GM19328 (cell line): ENCODE results near the gene PRKCE.

Source experiments
- ATAC-seq: cut with Tn5 transposase; IDR thresholded peaks from one replicate; pipeline ENCODE4 v1.9.1; 2021; ENCODE audit warnings: mild to moderate bottlenecking, moderate library complexity; ENCODE audit not compliant: unreplicated experiment

PRKCE gene

GRCh38 chr2:45979065-45979464, 327.6 kb downstream of the PRKCE start:
- no peak for ATAC-seq

DNA sequence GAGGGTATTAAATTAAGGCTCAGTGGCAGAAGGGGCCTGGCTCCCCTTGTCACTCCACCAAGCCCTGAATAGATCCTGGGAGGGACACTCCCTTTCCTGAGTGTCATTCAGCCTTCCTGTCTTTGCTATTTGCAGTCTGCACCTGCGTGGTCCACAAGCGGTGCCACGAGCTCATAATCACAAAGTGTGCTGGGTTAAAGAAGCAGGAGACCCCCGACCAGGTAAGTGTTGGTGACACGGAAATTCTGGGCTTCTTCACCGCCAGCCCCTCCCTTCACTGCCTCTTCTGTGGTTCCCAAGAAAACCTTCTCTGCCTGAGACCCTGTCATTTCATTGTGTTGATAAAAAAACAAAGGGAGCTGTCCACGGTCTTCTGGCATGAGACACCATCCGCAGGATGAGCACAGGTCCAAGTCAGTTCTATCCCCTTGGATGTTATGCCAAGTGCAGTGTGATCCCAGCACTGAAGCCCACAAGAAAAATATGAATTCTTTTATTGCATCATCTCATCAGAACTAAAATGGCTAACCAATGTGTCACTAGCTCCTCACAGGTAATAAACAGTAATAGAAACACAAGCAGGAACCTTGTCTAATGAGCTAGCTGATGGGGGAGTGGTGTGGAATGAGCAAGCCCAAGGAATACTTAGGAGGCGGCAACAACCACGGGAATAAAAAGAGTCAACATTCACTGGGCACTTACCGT, 328.8 kb downstream of the PRKCE start:
- no peak for ATAC-seq

- no peak for ATAC-seq
These were observed 330.0 kb downstream of the PRKCE start for GRCh38 chr2:45981384-45981930.

DNA sequence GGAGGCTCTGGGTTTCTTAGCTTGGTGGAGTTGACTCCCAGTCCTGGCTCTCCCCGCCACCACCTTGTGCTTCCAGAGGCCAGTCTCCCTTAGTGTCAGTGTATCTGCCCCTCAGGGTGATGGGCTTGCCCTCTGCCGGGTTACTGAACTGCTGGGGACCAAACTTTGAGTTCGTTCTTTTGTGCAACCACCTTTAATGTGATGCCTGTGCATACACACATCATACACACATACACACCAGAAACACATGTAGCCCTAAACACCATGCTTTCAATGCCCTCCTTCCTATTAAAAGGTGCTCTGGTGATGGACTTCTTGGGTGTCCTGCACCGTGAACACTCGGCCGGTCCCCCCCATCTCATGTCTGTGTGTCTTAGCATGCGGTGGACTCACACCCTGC, 330.6 kb downstream of the PRKCE start:
- no peak for ATAC-seq

GRCh38 chr2:45983213-45983612, 331.7 kb downstream of the PRKCE start:
- ATAC-seq, result no peak

GRCh38 chr2:45984366-45984765, 332.9 kb downstream of the PRKCE start:
- no peak for ATAC-seq

- no peak for ATAC-seq
These were observed 333.5 kb downstream of the PRKCE start for GRCh38 chr2:45984896-45985473.

- ATAC-seq, result no peak
These were observed 335.0 kb downstream of the PRKCE start for GRCh38 chr2:45986509-45986908.

GRCh38 chr2:45987856-45988255, 336.4 kb downstream of the PRKCE start:
- ATAC-seq, result no peak

- no peak for ATAC-seq
These were observed 337.4 kb downstream of the PRKCE start for GRCh38 chr2:45988879-45989278.

GRCh38 chr2:45990131-45990530, 338.7 kb downstream of the PRKCE start:
- no peak for ATAC-seq

- ATAC-seq, result no peak
These were observed 340.7 kb downstream of the PRKCE start for GRCh38 chr2:45992021-45992740.

GRCh38 chr2:45992741-45993475, 341.4 kb downstream of the PRKCE start:
- no peak for ATAC-seq

DNA sequence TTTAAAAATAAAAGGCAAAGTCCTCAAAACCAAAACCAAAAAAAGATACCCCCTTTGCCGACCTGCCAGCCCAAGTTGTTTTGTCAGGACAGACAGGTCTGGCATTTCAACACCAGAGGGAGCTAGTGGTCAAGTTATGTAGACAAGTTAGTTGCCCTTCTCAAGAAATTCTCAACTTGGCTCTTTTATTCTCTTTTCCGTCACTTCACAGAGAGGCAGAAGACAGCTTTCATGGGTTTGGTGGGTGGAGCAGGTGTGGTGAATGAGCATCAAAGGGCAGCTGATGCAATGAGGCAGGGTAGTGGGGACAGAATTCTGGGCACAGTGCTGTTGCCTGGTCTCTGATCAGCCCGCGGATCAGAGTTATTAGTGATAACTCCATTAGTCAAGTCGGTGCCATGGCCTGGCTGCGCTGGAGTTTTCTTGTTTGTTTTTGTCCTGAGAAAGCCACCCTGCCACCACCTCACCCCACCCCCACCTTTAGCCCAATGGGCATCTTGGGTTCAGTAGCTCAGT, 342.1 kb downstream of the PRKCE start:
- ATAC-seq, result no peak

- ATAC-seq, result no peak
These were observed 342.6 kb downstream of the PRKCE start for GRCh38 chr2:45994060-45994459.

DNA sequence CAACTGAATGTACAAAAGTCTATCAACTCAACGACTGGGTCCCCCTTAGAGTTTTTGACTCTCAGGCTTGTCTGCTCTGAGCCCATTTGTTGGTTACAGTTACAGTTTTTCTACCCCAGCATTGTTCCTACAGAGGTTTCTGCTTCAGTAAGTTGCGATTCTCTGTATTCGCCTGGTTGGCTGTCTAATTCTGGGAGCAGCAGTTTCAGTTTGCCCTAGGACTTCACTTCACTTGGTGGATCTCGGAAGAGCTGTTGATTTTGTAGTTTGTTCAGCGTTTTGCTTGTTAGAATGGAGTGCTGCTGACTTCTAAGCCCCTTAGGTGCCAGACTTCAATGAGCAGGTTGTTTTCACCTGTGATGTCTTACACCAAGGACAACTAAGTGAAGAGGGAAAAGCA, 349.2 kb downstream of the PRKCE start:
- ATAC-seq, result no peak

DNA sequence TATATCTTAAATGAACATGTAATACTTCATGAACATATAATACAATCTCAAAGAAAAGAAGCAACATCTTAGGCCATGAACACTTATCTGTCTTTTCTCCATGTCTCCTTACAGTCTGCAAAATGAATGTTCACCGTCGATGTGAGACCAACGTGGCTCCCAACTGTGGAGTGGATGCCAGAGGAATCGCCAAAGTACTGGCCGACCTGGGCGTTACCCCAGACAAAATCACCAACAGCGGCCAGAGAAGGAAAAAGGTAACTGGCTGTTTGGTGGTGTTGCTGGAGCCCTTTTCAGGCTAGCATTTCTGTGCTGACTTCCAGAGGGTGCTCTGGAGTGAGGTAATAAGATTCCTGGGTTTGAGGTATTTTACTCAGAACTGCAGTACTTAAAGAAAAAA, 349.8 kb downstream of the PRKCE start:
- ATAC-seq, result no peak

- ATAC-seq, result no peak
These were observed 350.4 kb downstream of the PRKCE start for GRCh38 chr2:46001741-46002506.

GRCh38 chr2:46002507-46002883, 351.0 kb downstream of the PRKCE start:
- no peak for ATAC-seq

DNA sequence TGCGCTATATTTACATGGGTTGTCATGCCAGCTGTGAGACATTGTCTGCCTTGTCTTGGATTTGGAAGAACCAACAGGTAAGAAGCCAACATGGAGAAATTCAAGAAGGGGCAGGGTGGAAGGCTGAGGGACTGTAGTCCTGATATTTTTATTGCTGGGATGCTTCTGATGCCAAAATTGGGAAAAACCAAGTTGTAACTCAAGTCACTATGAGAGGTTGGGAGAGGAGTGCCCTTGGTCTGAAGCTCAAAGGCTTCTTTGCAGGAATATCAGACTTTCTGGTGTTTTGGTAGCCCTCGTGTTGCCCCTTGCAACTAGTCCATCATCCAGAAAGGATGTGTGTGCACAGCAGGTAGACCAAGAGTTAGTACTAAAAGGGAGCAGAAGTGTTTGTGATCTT, 351.5 kb downstream of the PRKCE start:
- ATAC-seq, result no peak
